ENCODE data around the gene CXXC4. TPM values are rescaled to one million over a fixed set of nuclear protein-coding genes. Genes with fewer than 3 reads are reported as not detected.

Gene CXXC4
- total RNA-seq, 1 donor from 2014 or later, result not detected

GRCh38 chr4:104507112-104507511 is 12.4 kb upstream of the CXXC4 start:
- no peak overlapping the region for H3K4me3 Mint-ChIP-seq
- H3K36me3 Mint-ChIP-seq (ENCODE audit: low read depth), result no peaks in the 10 kb centered on the region
- no peak for TF ChIP-seq CTCF (IDR thresholded peaks at IDR 0.05)
- H3K27ac Mint-ChIP-seq, result no peak overlapping the region
- H3K4me1 Mint-ChIP-seq, result no peaks in the 10 kb centered on the region
- no peaks in the 10 kb centered on the region for H3K27me3 Mint-ChIP-seq
- intact Hi-C loops (cut with micrococcal nuclease), result no loop called here
- H3K9me3 Mint-ChIP-seq, result no peaks in the 10 kb centered on the region
- ChIA-PET CTCF (no interaction called here), POLR2A (no interaction called here)
- no peak for DNase-seq
- no peak for ATAC-seq (ENCODE audit: low read depth)

- intact Hi-C loops (cut with micrococcal nuclease), result no loop called here
- no peak for ATAC-seq (ENCODE audit: low read depth)
- H3K27ac Mint-ChIP-seq, result no peak overlapping the region
- no peaks in the 10 kb centered on the region for H3K36me3 Mint-ChIP-seq (ENCODE audit: low read depth)
- H3K9me3 Mint-ChIP-seq, result no peaks in the 10 kb centered on the region
- ChIA-PET POLR2A (no interaction called here), CTCF (no interaction called here)
- DNase-seq, result no peak
- no peak overlapping the region for H3K4me3 Mint-ChIP-seq
- no peaks in the 10 kb centered on the region for H3K4me1 Mint-ChIP-seq
- no peak for TF ChIP-seq CTCF (IDR thresholded peaks at IDR 0.05)
- peaks cover 2% of the 10 kb centered on the region for H3K27me3 Mint-ChIP-seq
Measured at GRCh38 chr4:104504536-104504935, 9.8 kb upstream of the CXXC4 start.

GRCh38 chr4:104502471-104502870 is 7.8 kb upstream of the CXXC4 start:
- Mint-ChIP-seq H3K27me3 (peaks cover 10% of the 10 kb centered on the region), H3K36me3 (ENCODE audit: low read depth) (no peaks in the 10 kb centered on the region), H3K4me3 (no peak overlapping the region), H3K4me1 (no peaks in the 10 kb centered on the region), H3K27ac (no peak overlapping the region), H3K9me3 (no peaks in the 10 kb centered on the region)
- ATAC-seq (ENCODE audit: low read depth) (no peak), DNase-seq (no peak)
- ChIA-PET POLR2A (no interaction called here), CTCF (no interaction called here)
- no peak for TF ChIP-seq CTCF (IDR thresholded peaks at IDR 0.05)
- intact Hi-C loops (cut with micrococcal nuclease), result no loop called here

- ChIA-PET POLR2A (no interaction called here), CTCF (no interaction called here)
- intact Hi-C loops (cut with micrococcal nuclease), result no loop called here
- H3K36me3 Mint-ChIP-seq (ENCODE audit: low read depth), result no peaks in the 10 kb centered on the region
- no peak overlapping the region for H3K27ac Mint-ChIP-seq
- H3K4me1 Mint-ChIP-seq, result no peaks in the 10 kb centered on the region
- no peaks in the 10 kb centered on the region for H3K9me3 Mint-ChIP-seq
- DNase-seq (no peak), ATAC-seq (ENCODE audit: low read depth) (no peak)
- H3K4me3 Mint-ChIP-seq, result no peak overlapping the region
- H3K27me3 Mint-ChIP-seq, result peaks cover 17% of the 10 kb centered on the region
- no peak for TF ChIP-seq CTCF (IDR thresholded peaks at IDR 0.05)
Measured at GRCh38 chr4:104501290-104501689, 6.6 kb upstream of the CXXC4 start.

- H3K27ac Mint-ChIP-seq, result no peak overlapping the region
- ATAC-seq (ENCODE audit: low read depth) (no peak), DNase-seq (no peak)
- H3K4me3 Mint-ChIP-seq, result no peak overlapping the region
- no peak for TF ChIP-seq CTCF (IDR thresholded peaks at IDR 0.05)
- peaks cover 3% of the 10 kb centered on the region for H3K4me1 Mint-ChIP-seq
- no peaks in the 10 kb centered on the region for H3K36me3 Mint-ChIP-seq (ENCODE audit: low read depth)
- ChIA-PET POLR2A (no interaction called here), CTCF (no interaction called here)
- H3K27me3 Mint-ChIP-seq, result peaks cover 19% of the 10 kb centered on the region
- no peaks in the 10 kb centered on the region for H3K9me3 Mint-ChIP-seq
- intact Hi-C loops (cut with micrococcal nuclease), result no loop called here
Measured at GRCh38 chr4:104500442-104500841, 5.7 kb upstream of the CXXC4 start.
